ENCODE measurements around the gene NIF3L1. TPM values are rescaled to one million over a fixed set of nuclear protein-coding genes. Genes with fewer than 3 reads are reported as not detected.

Gene NIF3L1
- total and polyA plus RNA-seq, 2 experiments from 2014 or later, result 14.0 to 23.7 TPM

- Histone ChIP-seq H2AFZ (no peak overlapping the region), H3K27ac (no peak overlapping the region), H3K36me3 (replicated peaks; ENCODE audit: insufficient read depth, low read depth) (peaks cover 9% of the 10 kb centered on the region), H3K27me3 (no peaks in the 10 kb centered on the region), H3K9me3 (ENCODE audit: low read depth) (no peaks in the 10 kb centered on the region), H3K4me2 (no peak overlapping the region), H3K4me1 (ENCODE audit: insufficient read depth) (no peaks in the 10 kb centered on the region), H3K79me2 (peaks cover 26% of the 10 kb centered on the region), H4K20me1 (ENCODE audit: insufficient read depth, poor library complexity, severe bottlenecking) (peaks cover 58% of the 10 kb centered on the region), H3K9me2 (replicated peaks; ENCODE audit: insufficient read depth) (no peaks in the 10 kb centered on the region), H3K4me3 (no peak overlapping the region)
- DNase-seq (ENCODE audit: low spot score), result no peak
- 93% methylated on average over 2 of the region's 2 CpGs for WGBS (ENCODE audit: low lambda C conversion rate, missing lambda C conversion rate)
- TF ChIP-seq EZH2phosphoT487 (IDR thresholded peaks at IDR 0.05; ENCODE audit: low read depth, severe bottlenecking, unreplicated experiment) (no peak), EZH2 (IDR thresholded peaks at IDR 0.05; ENCODE audit: borderline replicate concordance) (no peak), CTCF (IDR thresholded peaks at IDR 0.05; ENCODE audit: poor library complexity) (no peak)
Measured at GRCh38 chr2:200852605-200853004, 36.6 kb upstream of the NIF3L1 start.

- no peak for TF ChIP-seq EZH2 (IDR thresholded peaks at IDR 0.05; ENCODE audit: borderline replicate concordance)
- TF ChIP-seq CTCF (IDR thresholded peaks at IDR 0.05; ENCODE audit: poor library complexity), result no peak
- TF ChIP-seq EZH2phosphoT487 (IDR thresholded peaks at IDR 0.05; ENCODE audit: low read depth, severe bottlenecking, unreplicated experiment), result no peak
- DNase-seq (ENCODE audit: low spot score), result no peak
- Histone ChIP-seq H3K4me2 (no peak overlapping the region), H3K9me3 (ENCODE audit: low read depth) (no peaks in the 10 kb centered on the region), H3K4me3 (no peak overlapping the region), H3K79me2 (peaks cover 68% of the 10 kb centered on the region), H3K4me1 (ENCODE audit: insufficient read depth) (peaks cover 7% of the 10 kb centered on the region), H3K27me3 (no peaks in the 10 kb centered on the region), H3K36me3 (replicated peaks; ENCODE audit: insufficient read depth, low read depth) (peaks cover 27% of the 10 kb centered on the region), H3K27ac (no peak overlapping the region), H3K9me2 (replicated peaks; ENCODE audit: insufficient read depth) (no peaks in the 10 kb centered on the region), H4K20me1 (ENCODE audit: insufficient read depth, poor library complexity, severe bottlenecking) (peaks cover 95% of the 10 kb centered on the region), H2AFZ (no peak overlapping the region)
- 95% methylated on average over 8 of the region's 8 CpGs for WGBS (ENCODE audit: low lambda C conversion rate, missing lambda C conversion rate)
Measured at GRCh38 chr2:200856806-200857205, 32.4 kb upstream of the NIF3L1 start.

- H3K27me3 ChIP-seq, result no peaks in the 10 kb centered on the region
- H2AFZ ChIP-seq, result no peak overlapping the region
- no peaks in the 10 kb centered on the region for H3K9me3 ChIP-seq (ENCODE audit: low read depth)
- H3K9me2 ChIP-seq (replicated peaks; ENCODE audit: insufficient read depth), result no peaks in the 10 kb centered on the region
- peaks cover 82% of the 10 kb centered on the region for H4K20me1 ChIP-seq (ENCODE audit: insufficient read depth, poor library complexity, severe bottlenecking)
- no peak for DNase-seq (ENCODE audit: low spot score)
- peaks cover 23% of the 10 kb centered on the region for H3K36me3 ChIP-seq (replicated peaks; ENCODE audit: insufficient read depth, low read depth)
- H3K4me2 ChIP-seq, result peak overlapping the region; percentile 90
- peaks cover 84% of the 10 kb centered on the region for H3K79me2 ChIP-seq
- H3K4me3 ChIP-seq, result no peak overlapping the region
- H3K4me1 ChIP-seq (ENCODE audit: insufficient read depth), result peaks cover 7% of the 10 kb centered on the region
- 83% methylated on average over 12 of the region's 12 CpGs for WGBS (ENCODE audit: low lambda C conversion rate, missing lambda C conversion rate)
- TF ChIP-seq CTCF (IDR thresholded peaks at IDR 0.05; ENCODE audit: poor library complexity) (no peak), EZH2phosphoT487 (IDR thresholded peaks at IDR 0.05; ENCODE audit: low read depth, severe bottlenecking, unreplicated experiment) (no peak), EZH2 (IDR thresholded peaks at IDR 0.05; ENCODE audit: borderline replicate concordance) (no peak)
- H3K27ac ChIP-seq, result no peak overlapping the region
Measured at GRCh38 chr2:200860092-200860795, 28.9 kb upstream of the NIF3L1 start.
